ENCODE results near the gene ZFAND2A. TPM values are rescaled to one million over a fixed set of nuclear protein-coding genes. Genes with fewer than 3 reads are reported as not detected.

The ZFAND2A gene
- total RNA-seq, 4 donors from 2014 or later = 17.4 to 39.4 (median 21.8) TPM

GRCh38 chr7:1110358-1110757 lies 49.6 kb downstream of the ZFAND2A start:
- DNase-seq = no peak
- H3K9me3 ChIP-seq = no peaks in the 10 kb centered on the region
- no peak for TF ChIP-seq POLR2A (IDR thresholded peaks at IDR 0.05)
- TF ChIP-seq CTCF (IDR thresholded peaks at IDR 0.05) = no peak

DNA sequence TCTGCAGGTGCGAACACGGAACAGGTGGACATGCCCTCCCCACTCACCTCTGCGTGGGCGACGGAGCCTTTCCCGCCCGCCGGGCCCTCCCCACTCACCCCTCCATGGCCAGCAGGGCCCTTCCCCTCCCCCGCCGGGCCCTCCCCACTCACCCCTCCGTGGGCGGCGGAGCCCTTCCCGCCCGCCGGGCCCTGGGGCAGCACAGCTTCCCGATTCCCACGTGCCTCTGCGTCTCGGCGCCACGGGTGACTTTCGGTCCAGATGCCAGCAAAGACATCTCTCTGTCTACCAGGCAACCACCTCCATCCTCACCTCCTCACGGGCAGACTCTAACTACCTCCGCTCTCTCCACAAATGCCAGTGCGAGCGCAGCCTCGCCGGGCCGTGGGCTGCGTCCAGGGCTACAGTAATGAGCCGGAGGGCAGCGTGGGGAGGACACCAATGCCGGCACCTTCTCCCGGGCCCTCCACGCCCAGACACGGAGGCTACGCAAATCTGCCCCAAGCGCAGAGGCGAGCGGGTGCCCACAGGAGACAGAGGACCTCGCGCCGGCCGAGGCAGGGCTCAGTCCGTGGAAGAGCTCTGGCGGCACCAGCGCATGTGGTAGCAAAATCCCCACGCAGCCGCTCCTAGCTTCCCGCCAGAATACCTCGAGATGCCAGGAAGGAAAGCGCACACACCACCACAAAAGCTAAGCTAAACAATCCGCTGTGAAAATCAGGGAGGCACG lies 50.2 kb downstream of the ZFAND2A start:
- TF ChIP-seq POLR2A (IDR thresholded peaks at IDR 0.05) (no peak), CTCF (IDR thresholded peaks at IDR 0.05) (no peak)
- Histone ChIP-seq H3K9me3 (no peaks in the 10 kb centered on the region), H3K36me3 (no peaks in the 10 kb centered on the region), H3K27me3 (no peaks in the 10 kb centered on the region), H3K27ac (no peak overlapping the region), H3K4me3 (no peak overlapping the region), H3K4me1 (no peaks in the 10 kb centered on the region)
- DNase-seq = no peak
- intact Hi-C loops (cut with DNase I; ENCODE audit: low total_unique reads) = no loop called here

More at GRCh38 chr7:1110358-1110757, 49.6 kb downstream of the ZFAND2A start:
- Histone ChIP-seq H3K27ac (no peak overlapping the region), H3K4me3 (no peak overlapping the region), H3K27me3 (no peaks in the 10 kb centered on the region), H3K4me1 (no peaks in the 10 kb centered on the region), H3K36me3 (no peaks in the 10 kb centered on the region)
- intact Hi-C loops (cut with DNase I; ENCODE audit: low total_unique reads) = no loop called here

DNA sequence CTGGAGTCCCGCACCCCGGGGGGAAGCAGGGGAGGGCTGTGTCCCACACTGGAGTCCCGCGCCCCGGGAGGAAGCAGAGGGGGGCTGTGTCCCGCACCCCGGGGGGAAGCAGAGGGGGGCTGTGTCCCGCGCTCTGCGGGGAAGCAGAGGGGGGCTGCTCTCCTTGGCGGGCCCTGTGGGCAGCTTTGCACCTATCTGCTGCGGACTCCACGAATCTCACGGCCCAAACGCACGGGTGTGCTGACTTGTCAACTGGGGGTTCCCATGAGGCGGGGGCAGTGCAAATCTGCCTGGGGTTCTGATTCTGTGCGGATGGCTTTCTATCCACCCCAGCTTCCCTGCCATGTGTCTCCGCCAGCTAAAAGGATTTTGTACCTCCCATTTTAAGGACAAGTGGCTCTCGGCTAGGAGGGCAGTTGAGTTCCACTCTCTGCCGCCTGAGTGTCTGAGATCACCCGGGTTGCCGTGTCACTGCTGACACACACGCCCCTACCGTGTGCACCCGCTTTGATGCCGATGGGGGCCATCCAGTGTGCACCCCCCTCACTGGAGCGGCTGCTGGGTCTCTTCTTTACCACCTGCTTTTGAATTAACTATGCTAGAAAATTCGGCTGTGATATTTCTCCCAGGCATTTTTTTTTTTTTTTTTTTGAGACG lies 51.6 kb downstream of the ZFAND2A start:
- no peak for DNase-seq
- no peaks in the 10 kb centered on the region for H3K4me1 ChIP-seq
- H3K36me3 ChIP-seq = no peaks in the 10 kb centered on the region
- TF ChIP-seq POLR2A (IDR thresholded peaks at IDR 0.05) (no peak), CTCF (IDR thresholded peaks at IDR 0.05) (no peak)
- H3K27me3 ChIP-seq = no peaks in the 10 kb centered on the region
- intact Hi-C loops (cut with DNase I; ENCODE audit: low total_unique reads) = no loop called here
- no peaks in the 10 kb centered on the region for H3K9me3 ChIP-seq
- H3K27ac ChIP-seq = no peak overlapping the region
- H3K4me3 ChIP-seq = no peak overlapping the region

- Histone ChIP-seq H3K9me3 (no peaks in the 10 kb centered on the region), H3K27ac (no peak overlapping the region), H3K4me1 (no peaks in the 10 kb centered on the region), H3K4me3 (no peak overlapping the region), H3K27me3 (no peaks in the 10 kb centered on the region), H3K36me3 (no peaks in the 10 kb centered on the region)
- no peak for DNase-seq
- TF ChIP-seq POLR2A (IDR thresholded peaks at IDR 0.05) = no peak
- intact Hi-C loops (cut with DNase I; ENCODE audit: low total_unique reads) = no loop called here
Measured at GRCh38 chr7:1106793-1107421, 53.1 kb downstream of the ZFAND2A start.

- Histone ChIP-seq H3K4me3 (no peak overlapping the region), H3K27ac (no peak overlapping the region), H3K36me3 (no peaks in the 10 kb centered on the region), H3K27me3 (no peaks in the 10 kb centered on the region), H3K4me1 (no peaks in the 10 kb centered on the region), H3K9me3 (no peaks in the 10 kb centered on the region)
- intact Hi-C loops (cut with DNase I; ENCODE audit: low total_unique reads) = no loop called here
- no peak for TF ChIP-seq POLR2A (IDR thresholded peaks at IDR 0.05)
- TF ChIP-seq CTCF (IDR thresholded peaks at IDR 0.05) = no peak
- DNase-seq = no peak
Measured at GRCh38 chr7:1106063-1106792, 53.8 kb downstream of the ZFAND2A start.

All from uterus (tissue), 4 donors.